Right renal cortex interstitium (tissue), 3 donors: ENCODE results near the gene ARID1B. TPM values are rescaled to one million over a fixed set of nuclear protein-coding genes. Genes with fewer than 3 reads are reported as not detected.

ENCODE experiments used
- DNase-seq, 3 donors: peaks; one replicate each; pipeline ENCODE4 v3.0.0-alpha.2; 2013; ENCODE audit warnings: low read depth in 3 of 3, low spot score in 2 of 3
- polyA plus RNA-seq, 3 donors: library from polyadenylated mRNA; unstranded; fragments of 120-200 nt; gene quantifications; one replicate each; pipeline ENCODE4 v1.2.1, GENCODE V29; 2013; ENCODE audit not compliant: insufficient read length in 3 of 3

ARID1B gene
- polyA plus RNA-seq, 3 donors = 70.1 to 75.5 (median 72.6) TPM

DNA sequence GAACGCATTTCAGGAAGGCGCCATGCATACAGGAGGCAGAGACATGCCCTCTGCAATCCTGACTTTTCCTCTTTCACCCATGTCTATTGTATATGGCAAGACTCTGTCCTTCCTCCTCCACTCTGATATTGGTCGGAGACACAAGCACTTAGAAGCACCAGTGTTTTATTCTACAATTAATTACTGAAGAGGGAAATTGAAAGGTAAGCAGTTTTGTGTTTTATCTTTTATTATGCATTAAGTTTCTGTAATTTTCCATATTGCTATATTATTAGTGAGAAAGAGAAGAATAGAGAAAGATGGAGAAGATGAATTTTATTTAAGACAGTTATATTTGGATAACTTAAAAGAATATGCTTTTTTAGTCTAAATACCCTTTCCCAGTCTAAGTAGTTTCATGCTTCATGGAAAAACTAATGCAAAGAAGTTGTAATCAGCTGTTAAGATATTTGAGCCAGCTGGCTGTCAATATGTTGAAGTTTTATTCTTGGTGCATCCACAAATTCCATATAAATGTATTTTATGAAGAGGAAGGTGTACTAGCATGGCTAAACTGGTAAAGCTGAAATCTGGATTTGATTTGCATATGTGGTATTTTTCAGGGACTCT, 13.6 kb downstream of the ARID1B start:
- DNase-seq = no peak

GRCh38 chr6:156791320-156791850, 14.2 kb downstream of the ARID1B start:
- no peak for DNase-seq

- no peak for DNase-seq
These were observed 16.0 kb downstream of the ARID1B start for GRCh38 chr6:156793200-156793599.

GRCh38 chr6:156794546-156795354, 17.6 kb downstream of the ARID1B start:
- DNase-seq = no peak

DNA sequence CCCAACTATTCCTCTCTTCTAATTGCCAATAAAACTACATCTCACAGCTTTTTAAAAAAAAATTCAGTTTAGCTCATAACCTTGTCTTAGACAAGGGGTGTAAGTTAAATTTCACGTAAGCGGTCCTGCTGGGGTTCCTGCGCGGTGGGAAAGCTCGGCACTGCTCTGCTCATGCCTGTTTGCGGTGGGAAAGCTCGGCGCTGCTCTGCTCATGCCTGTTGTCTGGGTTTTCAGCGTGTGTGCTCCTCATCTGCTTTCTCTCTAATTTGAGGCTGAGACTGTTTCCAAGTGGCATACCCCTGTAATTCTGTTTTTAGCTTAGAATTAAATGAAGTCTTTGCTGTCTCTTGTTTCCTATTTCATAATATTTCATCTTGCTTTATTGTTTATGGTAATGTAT, 18.6 kb downstream of the ARID1B start:
- no peak for DNase-seq

DNA sequence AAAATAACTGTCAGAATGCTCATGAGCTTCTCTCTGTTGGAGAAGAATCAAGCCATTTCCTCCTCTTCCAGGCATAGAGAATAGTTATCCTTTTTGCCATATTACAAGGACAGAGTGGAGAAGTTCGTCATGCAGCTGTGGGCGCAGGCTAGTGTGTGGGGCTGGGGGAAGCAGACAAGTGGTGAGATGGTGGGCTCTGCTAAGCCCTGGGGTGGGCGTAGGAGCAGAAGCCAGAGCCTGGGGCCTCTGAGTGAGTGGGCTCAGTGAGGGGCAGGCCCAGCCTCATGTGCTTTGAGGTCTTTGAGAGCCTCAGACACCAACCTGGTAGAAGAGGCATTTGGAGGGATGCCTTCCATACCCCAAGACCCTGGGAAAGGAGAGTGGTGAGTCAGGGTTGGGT, 19.4 kb downstream of the ARID1B start:
- no peak for DNase-seq

DNA sequence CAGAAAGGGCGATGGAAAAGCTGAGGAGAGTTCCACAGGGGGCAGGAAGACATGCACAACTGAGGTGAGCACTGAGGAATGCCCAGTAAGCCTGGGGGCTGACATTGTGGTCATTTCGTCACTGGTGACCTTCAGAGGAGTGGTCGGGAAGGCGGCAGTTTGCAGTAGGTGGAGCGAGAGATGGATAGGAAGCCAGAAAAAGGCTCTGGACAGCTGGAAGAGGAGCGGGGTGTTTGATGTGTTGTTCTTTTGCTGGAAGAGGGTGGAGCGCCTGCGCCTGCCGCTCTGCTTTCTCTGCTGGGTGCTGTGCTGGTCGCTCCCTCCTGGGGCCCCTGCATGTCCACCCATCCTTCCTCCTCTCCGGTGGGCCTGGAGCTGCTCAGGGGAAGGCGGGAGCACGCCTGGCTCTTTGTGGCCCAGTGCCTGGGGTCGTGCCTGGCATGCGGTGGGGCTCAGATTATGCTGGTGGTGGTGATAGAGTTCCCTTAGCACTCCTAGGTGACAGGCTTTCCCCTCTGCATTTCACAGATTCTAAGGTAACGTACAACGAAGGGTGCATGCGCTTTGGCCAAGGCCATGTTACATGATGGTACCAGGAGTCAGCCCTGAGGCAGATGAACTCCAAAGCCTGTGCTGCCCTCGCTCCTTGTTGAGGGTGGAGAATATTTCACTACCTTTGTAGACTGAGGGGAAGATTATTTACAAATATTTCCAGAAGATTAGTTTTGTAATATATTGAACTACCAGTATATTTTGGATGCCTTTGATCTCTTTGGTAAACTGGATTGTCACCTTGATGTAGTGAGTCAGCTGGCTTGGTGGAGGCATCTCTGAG, 20.9 kb downstream of the ARID1B start:
- no peak for DNase-seq

GRCh38 chr6:156801712-156802111, 24.5 kb downstream of the ARID1B start:
- DNase-seq = no peak

DNA sequence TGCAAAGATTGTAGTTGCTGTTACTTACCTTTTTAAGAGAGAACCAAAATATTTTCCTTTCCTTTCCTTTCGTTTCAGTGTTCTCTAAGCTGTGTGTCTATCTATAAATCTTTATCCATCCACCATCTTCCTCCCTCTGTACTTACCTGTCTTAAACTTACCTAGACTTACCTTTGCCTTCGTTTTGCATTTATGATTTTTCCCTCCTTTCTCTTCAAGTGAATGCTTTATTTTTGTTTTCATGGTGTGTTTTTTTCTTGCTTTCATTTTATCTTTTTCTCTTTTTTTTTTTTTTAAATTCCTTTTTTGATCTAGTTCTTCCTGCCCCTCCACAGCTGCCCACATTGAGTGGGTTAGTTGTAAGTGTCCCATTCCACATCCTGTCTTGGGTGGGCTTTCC, 26.2 kb downstream of the ARID1B start:
- DNase-seq = no peak

DNA sequence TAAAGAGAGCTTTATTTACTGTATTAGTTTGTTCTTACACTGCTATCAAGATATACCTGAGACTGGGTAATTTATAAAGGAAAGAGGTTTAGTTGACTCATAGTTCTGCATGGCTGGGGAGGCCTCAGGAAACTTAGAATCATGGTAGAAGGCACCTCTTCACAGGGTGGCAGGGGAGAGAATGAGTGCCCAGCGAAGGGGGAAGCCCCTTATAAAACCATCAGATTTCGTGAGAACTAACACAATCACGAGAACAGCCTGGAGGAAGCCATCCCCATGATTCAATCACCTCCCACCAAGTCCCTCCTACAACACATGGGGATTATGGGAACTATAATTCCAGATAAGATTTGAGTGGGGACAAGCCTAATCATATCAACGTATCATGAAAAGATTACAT, 27.2 kb downstream of the ARID1B start:
- no peak for DNase-seq

- DNase-seq = no peak
These were observed 29.0 kb downstream of the ARID1B start for GRCh38 chr6:156806155-156806554.

- no peak for DNase-seq
These were observed 29.9 kb downstream of the ARID1B start for GRCh38 chr6:156807028-156807427.

- no peak for DNase-seq
These were observed 30.6 kb downstream of the ARID1B start for GRCh38 chr6:156807795-156808194.

- no peak for DNase-seq
These were observed 31.1 kb downstream of the ARID1B start for GRCh38 chr6:156808287-156808686.

GRCh38 chr6:156809034-156809433, 31.9 kb downstream of the ARID1B start:
- no peak for DNase-seq

- DNase-seq = no peak
These were observed 32.4 kb downstream of the ARID1B start for GRCh38 chr6:156809446-156810178.

- DNase-seq = no peak
These were observed 36.9 kb downstream of the ARID1B start for GRCh38 chr6:156814036-156814581.

- DNase-seq = no peak
These were observed 39.3 kb downstream of the ARID1B start for GRCh38 chr6:156816505-156816904.

DNA sequence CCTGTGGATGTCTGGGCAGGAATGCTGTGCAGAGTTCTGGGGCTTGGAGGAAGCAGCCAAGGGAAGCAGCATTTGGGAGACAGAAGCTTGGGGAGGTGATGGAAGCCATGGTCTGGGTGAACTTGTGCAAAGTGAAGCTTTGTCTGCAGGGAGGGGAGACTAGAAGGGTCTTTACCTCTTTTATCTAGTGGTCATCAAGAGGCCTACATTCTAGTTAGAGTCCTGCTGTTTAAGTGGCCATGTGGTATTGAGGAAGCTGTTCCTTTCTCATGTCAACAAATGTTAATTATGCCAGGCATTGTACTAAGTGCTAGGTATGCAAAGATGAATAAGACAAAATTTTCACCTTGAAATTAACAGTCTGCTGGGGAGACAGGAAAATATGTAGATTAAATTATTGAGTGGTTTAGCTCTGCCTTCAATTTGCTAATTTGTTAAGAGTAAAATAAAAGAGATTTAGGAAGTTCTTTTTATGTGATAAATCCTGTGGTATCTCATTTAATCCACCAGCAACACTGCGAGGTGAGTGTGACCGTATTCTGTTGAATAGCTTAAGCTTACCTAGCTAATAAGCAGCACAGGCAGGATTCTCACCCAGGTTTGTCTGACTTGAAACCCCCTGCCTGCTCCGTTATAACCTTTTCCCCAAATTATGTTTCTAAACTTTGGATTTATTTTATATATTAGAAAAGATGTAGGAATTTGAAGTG, 43.1 kb downstream of the ARID1B start:
- DNase-seq = no peak

GRCh38 chr6:156821707-156822106, 44.5 kb downstream of the ARID1B start:
- no peak for DNase-seq
